K562 (cell line): ENCODE measurements around the gene DUSP9. TPM values are rescaled to one million over a fixed set of nuclear protein-coding genes. Genes with fewer than 3 reads are reported as not detected.
"Not testable (repeated sequence)": the region's sequence is repeated elsewhere in the genome, so short reads cannot be mapped to it uniquely, and the experiment has no call there.

Experiments used
- ATAC-seq: fragments of 200-7000 bp; cut with Tn5 transposase; 3 replicates; pipeline ENCODE4 v1.9.1; 2020; ENCODE audit warnings: moderate library complexity
- BruUV-seq: library from RNA; stranded (reverse); fragments of 400-500 nt; replicated peaks from 2 replicates; lab custom pipeline; 2021; lab: Mats Ljungman, UMichigan
- CTCF ChIA-PET: fragments of 300-600 bp; formaldehyde crosslinking; extraction: SDS; loops from one replicate; lab custom pipeline; 2021; ENCODE audit warnings: low intra/inter-chr PET ratio; lab: Yijun Ruan, JAX
- POLR2A ChIA-PET: fragments of 300-600, 350-650 bp; sonication (Branson Sonifier 250); formaldehyde crosslinking; extraction: SDS; loops from one replicate; lab custom pipeline; 2021; ENCODE audit warnings: antibody characterized with exemption, inconsistent platforms; lab: Yijun Ruan, JAX
- DNase-seq, 4 experiments: peaks; one replicate each; pipeline versions ENCODE4 v3.0.0 to v3.0.0-alpha.2; 2011 to 2018; ENCODE audit warnings: low spot score in 3 of 4, mixed read lengths in 3 of 4; ENCODE audit errors: extremely low read depth in 1 of 4
- FAIRE-seq: peaks from 2 replicates; lab custom pipeline; 2011; peaks lifted over from hg19 to GRCh38; lab: Jason Lieb, UNC
- H2AFZ ChIP-seq: 2 replicates; pipeline ENCODE4 v1.6.0; 2011; ENCODE audit warnings: low read depth, low read length, control low read depth, inconsistent platforms
- H3K27ac ChIP-seq: fragments of 200-600 bp; 3 replicates; pipeline ENCODE4 v1.8.0; 2011; ENCODE audit warnings: low read depth, mild to moderate bottlenecking, control low read depth, inconsistent platforms, low read length, moderate library complexity, mixed read lengths; ENCODE audit errors: extremely low read depth
- H3K27me3 ChIP-seq, 2 experiments: fragments of 300-600 bp in 1 of 2; 2 replicates in 1 of 2; 3 replicates in 1 of 2; pipeline versions ENCODE4 v1.6.0 to v1.8.0; 2011; ENCODE audit warnings: inconsistent platforms in 2 of 2, low read length in 2 of 2, mild to moderate bottlenecking in 1 of 2, mixed read lengths in 1 of 2, moderate library complexity in 1 of 2; ENCODE audit not compliant: control insufficient read depth in 2 of 2, insufficient read depth in 2 of 2
- H3K36me3 ChIP-seq: fragments of 300-600 bp; 3 replicates; pipeline ENCODE4 v1.8.0; 2011; ENCODE audit warnings: mild to moderate bottlenecking, low read length, inconsistent platforms; ENCODE audit not compliant: control insufficient read depth, insufficient read depth
- H3K4me1 ChIP-seq, 2 experiments: fragments of 200-600 bp in 1 of 2; replicated peaks in 1 of 2; 2 replicates in 1 of 2; 3 replicates in 1 of 2; pipeline versions ENCODE4 v1.5.1 to v1.8.0; 2011; ENCODE audit warnings: inconsistent platforms in 2 of 2, low read length in 2 of 2, mild to moderate bottlenecking in 1 of 2, mixed read lengths in 1 of 2, moderate library complexity in 1 of 2; ENCODE audit not compliant: control insufficient read depth in 2 of 2, insufficient read depth in 2 of 2
- H3K4me2 ChIP-seq: 2 replicates; pipeline ENCODE4 v1.6.1; 2011; ENCODE audit warnings: low read length, control low read depth, inconsistent platforms, mixed read lengths; ENCODE audit not compliant: insufficient read depth
- H3K4me3 ChIP-seq: fragments of 200-600 bp; sonication (generic), shearing (Covaris generic); 2 replicates; pipeline ENCODE4 v1.5.1; 2016; ENCODE audit warnings: control low read depth, inconsistent platforms
- H3K79me2 ChIP-seq: fragments of 200-600 bp; 3 replicates; pipeline ENCODE4 v1.8.0; 2011; ENCODE audit warnings: low read length, inconsistent platforms; ENCODE audit not compliant: control insufficient read depth, insufficient read depth
- H3K9ac ChIP-seq, 2 experiments: 2 replicates each; pipeline versions ENCODE4 v1.6.0 to v1.6.1; 2011; ENCODE audit warnings: low read depth in 2 of 2, low read length in 2 of 2, control low read depth in 1 of 2, inconsistent platforms in 1 of 2, mild to moderate bottlenecking in 1 of 2, mixed read lengths in 1 of 2; ENCODE audit not compliant: insufficient read depth in 1 of 2
- H3K9me1 ChIP-seq: one replicate; pipeline ENCODE4 v1.6.0; 2011; ENCODE audit warnings: inconsistent platforms, mild to moderate bottlenecking, low read length, moderate library complexity; ENCODE audit not compliant: control insufficient read depth, insufficient read depth
- H3K9me3 ChIP-seq: replicated peaks from 2 replicates; pipeline ENCODE4 v1.5.1; 2011; ENCODE audit warnings: low read depth, low read length, inconsistent platforms; ENCODE audit not compliant: control insufficient read depth, insufficient read depth
- H4K20me1 ChIP-seq: replicated peaks from 2 replicates; pipeline ENCODE4 v1.6.1; 2011; ENCODE audit warnings: low read length, inconsistent platforms, mixed read lengths; ENCODE audit not compliant: control insufficient read depth, insufficient read depth
- CAMTA2 ChIP-seq: fragments of 250-450 bp; sonication (Bioruptor Pico); conservative IDR thresholded peaks from 2 replicates; pipeline ENCODE4 v1.5.1; 2022
- POLR2A ChIP-seq: fragments of 450-650 bp; conservative IDR thresholded peaks from 2 replicates; pipeline ENCODE4 v1.6.1; 2016
- RBFOX2 ChIP-seq: fragments of 200-400 bp; formaldehyde crosslinking; IDR thresholded peaks from 2 replicates; pipeline ENCODE4 v1.6.1; 2017; ENCODE audit warnings: low read depth, mild to moderate bottlenecking, low read length, moderate library complexity
- SUPT5H ChIP-seq: fragments of 450-650 bp; IDR thresholded peaks from 2 replicates; pipeline ENCODE4 v1.6.1; 2016
- TFE3 ChIP-seq: fragments of 450-650 bp; formaldehyde crosslinking; IDR thresholded peaks from 2 replicates; pipeline ENCODE4 v1.4.0; 2020; ENCODE audit warnings: mild to moderate bottlenecking, mixed read lengths
- ZBTB9 ChIP-seq: fragments of 450-650 bp; formaldehyde crosslinking; IDR thresholded peaks from 2 replicates; pipeline ENCODE4 v1.4.0; 2020; ENCODE audit warnings: mild to moderate bottlenecking, moderate library complexity
- ZNF77 ChIP-seq: fragments of 250-450 bp; sonication (Bioruptor Pico); IDR thresholded peaks from 2 replicates; pipeline ENCODE4 v1.5.0; 2020
- WGBS: fragments of 100-300 bp; shearing (Covaris generic); methylation state at CpG from one replicate; pipeline ENCODE4 v1.1.6; 2016; ENCODE audit warnings: low coverage, mixed read lengths; ENCODE audit not compliant: insufficient coverage; ENCODE audit errors: missing lambda C conversion rate; 5-methylcytosine and 5-hydroxymethylcytosine counted together
- in situ Hi-C: fragments of 300-500 bp; cut with MboI; formaldehyde crosslinking; loops from 4 replicates; pipeline ENCODE4 v1.15.0; 2018; ENCODE audit warnings: inconsistent platforms, mixed read lengths
- intact Hi-C: fragments of 100-400 bp; cut with micrococcal nuclease; formaldehyde crosslinking; loops from 2 replicates; pipeline ENCODE4 v1.14.2; 2022
- polyA plus RNA-seq, 8 experiments: library from polyadenylated mRNA; depleted of rRNA in 4 of 8; stranded (reverse) in 5 of 8; unstranded in 3 of 8; fragments of >200 nt; fragmentation: Nextera tagmentation in 2 of 8; fragmentation: Illumina TruSeq in 1 of 8; extraction: Ambion mirVana in 2 of 8; extraction: Trizol in 1 of 8; gene quantifications; 2 replicates each; pipeline versions ENCODE4 v1.2.1 to v1.2.3, GENCODE V29; 2011 to 2014; ENCODE audit warnings: inconsistent platforms in 1 of 8, missing spikeins in 1 of 8
- total RNA-seq, 7 experiments: library from RNA; depleted of rRNA in 6 of 7; stranded (reverse); fragments of >200 nt in 6 of 7; fragmentation: Illumina TruSeq in 2 of 7; extraction: Trizol in 2 of 7; gene quantifications; 2 replicates each; pipeline versions ENCODE4 v1.2.1 to v1.2.3, GENCODE V29; 2011 to 2021; ENCODE audit warnings: low replicate concordance in 1 of 7

DUSP9 gene
- total and polyA plus RNA-seq, 9 of the 15 experiments (the other 6 are each of a cell fraction or from before 2014, with no cell fraction given): 0.11 to 14.1 (median 5.5) TPM

GRCh38 chrX:153696986-153697722 lies 50.2 kb downstream of the DUSP9 start:
- H3K9me1 ChIP-seq, H3K4me2 ChIP-seq, POLR2A ChIA-PET, H3K9ac ChIP-seq, intact Hi-C loops, DNase-seq, H3K4me3 ChIP-seq, H3K27ac ChIP-seq, H2AFZ ChIP-seq, FAIRE-seq, H3K27me3 ChIP-seq, H4K20me1 ChIP-seq, CTCF ChIA-PET, in situ Hi-C loops, H3K9me3 ChIP-seq, H3K79me2 ChIP-seq, BruUV-seq: not testable (repeated sequence)
- peak; percentile 9 for ATAC-seq
- peaks cover 63% of the 10 kb centered on the region; the same call in 1 of the 3 replicates for H3K36me3 ChIP-seq
- TF ChIP-seq SUPT5H: peak; percentile 66
- TF ChIP-seq ZBTB9: 0 out of 2 replicates have a peak, but pooled peaks have one; percentile 31
- 0 out of 2 replicates have a peak, but pooled peaks have one; percentile 28 for TF ChIP-seq CAMTA2 (CRISPR knock-in tag)
- TF ChIP-seq RBFOX2: peak; percentile 43
- peak; percentile 62; the same call in 1 of the 2 replicates for TF ChIP-seq POLR2A
- peak; percentile 20; the same call in 1 of the 2 replicates for TF ChIP-seq TFE3
- peak; percentile 61; the same call in 1 of the 2 replicates for TF ChIP-seq ZNF77 (CRISPR knock-in tag)
- WGBS: 89% methylated on average over 15 of the region's 16 CpGs
- peaks cover 0 to 35% of the 10 kb centered on the region in 2 experiments; a peak in 3 of 5 replicates for H3K4me1 ChIP-seq
